GM19467 (cell line): ENCODE results near the gene LSM10.

Experiments
- ATAC-seq: cut with Tn5 transposase; IDR thresholded peaks from one replicate; pipeline ENCODE4 v1.9.1; 2021; ENCODE audit warnings: mild to moderate bottlenecking, moderate library complexity; ENCODE audit not compliant: unreplicated experiment

The LSM10 gene

DNA sequence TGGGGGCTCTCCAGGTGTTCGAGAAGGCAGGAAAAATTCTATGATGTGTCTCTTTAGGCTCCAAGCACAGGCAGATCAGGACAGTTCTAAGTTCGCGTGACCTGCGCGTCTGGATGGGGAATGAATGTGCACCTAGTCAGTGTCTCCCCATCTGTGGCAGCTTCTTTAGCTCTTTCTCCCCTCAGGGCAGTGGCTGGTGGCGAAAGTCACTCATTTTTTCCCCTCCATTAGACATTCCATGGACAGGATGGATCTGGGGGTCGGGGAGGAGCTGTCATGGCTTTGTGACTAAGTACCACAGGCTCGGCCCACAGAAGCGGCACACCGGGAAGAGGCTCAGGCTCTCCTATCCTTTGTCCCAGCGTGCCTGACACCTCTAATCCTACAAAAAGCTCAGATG is 43.2 kb downstream of the LSM10 start:
- no peak for ATAC-seq

DNA sequence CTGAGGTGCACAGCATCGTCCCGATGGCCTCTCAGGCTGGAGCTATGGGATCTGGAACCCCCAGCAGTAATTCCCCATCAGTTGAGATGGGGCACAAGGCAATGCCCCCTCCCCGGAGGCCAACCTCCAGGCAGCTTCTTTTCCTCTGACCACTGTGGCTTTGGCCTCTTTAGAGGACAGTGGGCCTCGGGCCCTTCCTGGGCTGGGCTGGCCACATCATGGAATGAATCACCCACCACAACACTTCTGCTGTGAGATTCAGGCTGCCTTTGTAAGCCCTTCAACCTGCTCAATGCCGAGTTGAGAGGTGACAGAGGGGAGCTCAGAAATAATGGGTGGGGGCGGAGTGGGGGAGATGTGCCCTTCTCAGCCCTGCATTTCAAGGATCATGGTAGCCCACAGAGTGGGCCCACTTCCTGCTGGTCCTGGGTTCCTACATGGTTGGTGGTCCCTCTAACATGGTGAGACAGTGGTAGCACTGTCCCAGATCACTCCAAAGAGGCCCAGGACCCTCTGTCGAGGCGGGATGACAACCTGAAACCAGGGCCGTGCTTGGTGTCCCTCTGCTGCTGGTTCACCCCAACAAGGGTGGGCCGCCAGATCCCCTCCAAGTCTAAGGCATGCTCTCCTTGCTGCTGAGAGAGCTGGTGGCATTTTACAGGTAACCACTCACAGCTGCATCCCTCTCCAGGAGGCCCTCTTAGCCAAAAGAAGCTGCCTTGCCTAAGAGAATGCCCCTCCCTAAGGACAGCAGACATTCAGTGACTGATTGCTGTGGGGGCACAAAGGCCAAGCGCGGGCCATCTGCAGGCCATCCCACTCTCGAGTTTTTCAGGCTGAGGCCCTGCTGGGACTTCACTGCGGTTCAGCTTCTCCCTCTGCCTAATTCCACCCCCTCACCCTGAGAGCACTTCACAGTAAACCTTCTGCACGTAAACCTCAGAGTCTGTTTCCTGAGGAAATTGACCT is 44.5 kb downstream of the LSM10 start:
- no peak for ATAC-seq

DNA sequence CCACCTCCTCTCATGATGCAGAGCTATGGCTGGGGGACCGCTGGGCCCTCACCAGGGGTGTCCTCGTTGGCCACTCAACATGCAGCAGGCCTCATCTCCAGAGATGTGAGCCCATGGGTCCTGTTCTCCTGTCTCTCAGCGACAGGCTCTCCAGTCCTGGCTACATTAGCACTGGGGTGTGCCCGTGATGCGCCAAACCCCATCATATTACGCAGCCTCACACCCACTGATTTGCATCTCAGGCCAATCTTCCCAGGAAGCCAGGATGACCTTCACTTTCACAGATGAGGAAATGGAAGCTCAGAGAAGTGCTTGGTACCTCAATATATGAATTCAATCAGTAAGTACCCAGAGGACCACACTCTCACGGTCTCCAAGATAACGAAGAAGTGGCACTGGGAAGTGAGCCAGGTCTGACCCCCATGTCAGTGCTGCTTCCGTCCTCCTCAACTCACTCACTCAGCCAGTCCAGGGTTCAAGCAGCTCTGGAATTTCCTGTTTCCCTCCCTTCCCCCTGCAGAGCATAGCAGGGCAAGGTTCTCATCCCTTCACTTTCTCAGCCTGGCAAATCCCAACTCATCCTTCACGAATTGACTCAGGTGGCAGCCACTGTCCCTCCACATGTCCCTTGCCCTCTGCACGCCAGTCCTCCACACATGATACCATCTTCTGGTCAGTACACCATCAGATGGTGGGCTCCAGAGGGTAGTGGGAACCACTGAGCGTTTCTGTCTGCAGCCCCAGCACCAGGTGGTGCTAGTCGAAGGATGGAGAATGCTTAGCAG is 45.4 kb downstream of the LSM10 start:
- ATAC-seq, result no peak

DNA sequence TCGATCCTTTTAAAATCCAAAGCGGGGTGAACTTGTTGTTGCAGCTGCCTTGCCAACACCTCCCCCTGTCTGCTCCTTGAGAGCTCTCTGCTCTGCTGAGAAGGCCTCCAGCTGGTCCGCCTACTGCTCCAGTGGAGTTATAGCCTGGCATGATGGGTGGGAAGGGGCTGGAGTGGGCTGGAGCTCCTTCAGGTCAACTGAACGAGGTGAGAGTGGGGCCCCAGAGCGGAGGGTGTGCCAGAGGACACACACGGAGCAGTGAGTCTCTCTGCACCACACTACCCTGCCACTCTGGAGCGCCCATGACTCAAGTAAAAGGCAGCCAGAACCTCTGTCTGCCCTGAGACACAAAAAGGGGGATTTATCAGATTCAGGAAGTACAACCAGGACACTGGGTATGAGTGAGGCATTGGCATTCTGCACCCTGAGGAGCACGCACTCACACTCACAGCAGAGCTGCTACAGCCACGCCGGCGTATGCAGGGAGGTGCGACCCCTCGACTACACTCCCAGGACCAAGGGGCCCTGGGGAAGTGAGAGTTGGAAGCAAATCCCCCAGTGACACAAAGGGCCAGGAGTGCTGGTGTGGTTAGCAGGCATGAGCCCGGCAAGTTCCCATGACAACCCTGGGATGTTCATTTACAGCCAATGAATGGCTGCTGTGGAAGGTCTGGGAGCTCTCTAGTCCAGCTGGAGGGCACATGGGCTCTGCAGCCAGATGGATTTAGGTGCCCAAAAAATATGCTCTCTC is 46.3 kb downstream of the LSM10 start:
- ATAC-seq, result no peak

DNA sequence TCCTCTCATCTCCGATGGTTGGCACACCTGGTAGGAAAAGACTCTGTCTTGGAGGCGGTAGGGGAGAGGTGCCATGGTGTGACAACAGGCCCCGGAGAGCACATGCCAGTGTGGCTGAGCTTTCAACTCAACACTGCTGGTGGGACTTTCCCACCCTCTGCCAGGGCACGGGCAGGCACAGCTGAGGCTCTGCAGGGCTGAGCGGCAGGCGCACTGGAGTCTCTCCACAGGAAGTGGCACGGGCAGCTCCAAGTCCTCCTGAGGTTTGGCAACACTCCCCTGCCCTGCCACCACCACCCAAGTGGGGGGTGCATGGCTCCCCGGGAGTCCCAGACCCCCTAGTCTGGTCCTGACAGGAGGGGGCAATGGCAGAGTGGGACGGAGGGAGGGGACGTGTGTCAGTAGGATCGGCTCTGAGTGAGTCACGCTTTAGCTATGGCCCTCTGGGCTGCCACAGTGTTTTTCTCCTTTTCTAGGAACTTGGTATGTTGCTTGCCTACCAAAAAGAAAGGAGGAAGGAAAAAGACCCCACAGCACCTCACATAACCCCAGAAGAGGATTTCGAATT is 47.0 kb downstream of the LSM10 start:
- ATAC-seq, result no peak

DNA sequence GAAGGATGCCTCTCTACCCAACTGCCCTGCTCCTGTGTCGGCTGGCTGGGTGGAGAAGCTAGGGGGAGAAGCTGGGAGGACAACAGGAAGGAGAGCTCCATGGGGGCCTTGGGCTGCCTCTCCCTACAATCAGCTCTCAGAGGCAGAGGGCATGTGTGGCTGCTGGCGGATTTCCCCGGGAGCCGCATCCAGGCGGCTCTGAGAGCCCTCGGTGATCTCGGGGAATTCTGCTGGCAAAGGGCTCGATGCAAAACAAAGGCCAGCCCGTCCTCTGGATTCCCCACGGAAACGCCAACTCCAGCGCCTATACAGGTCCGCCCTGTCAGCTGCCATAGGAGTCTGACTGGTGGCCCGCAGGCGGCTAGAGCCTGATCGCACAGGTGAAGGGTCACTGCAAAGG is 47.9 kb downstream of the LSM10 start:
- no peak for ATAC-seq

DNA sequence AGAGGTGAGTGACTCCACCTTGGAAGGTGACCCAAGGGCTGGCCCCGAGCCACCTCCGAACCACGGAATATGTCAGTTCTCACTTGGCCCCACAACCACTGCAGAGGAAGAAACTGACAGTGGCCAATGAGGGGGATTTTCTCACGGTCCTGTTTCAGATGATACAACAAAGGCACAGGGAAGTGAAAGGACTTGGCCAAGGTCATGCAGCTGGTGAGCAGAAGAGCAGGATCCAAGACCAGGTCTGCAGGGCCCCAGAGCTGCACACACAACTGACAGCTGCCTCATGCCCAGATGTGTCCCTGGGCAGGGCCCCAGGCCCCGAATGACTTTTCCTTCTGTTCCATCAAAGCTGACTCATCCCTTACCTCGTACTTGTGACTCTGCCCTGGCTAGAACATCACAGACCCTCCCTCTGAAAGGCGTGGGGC is 48.5 kb downstream of the LSM10 start:
- peak; percentile 62 for ATAC-seq

DNA sequence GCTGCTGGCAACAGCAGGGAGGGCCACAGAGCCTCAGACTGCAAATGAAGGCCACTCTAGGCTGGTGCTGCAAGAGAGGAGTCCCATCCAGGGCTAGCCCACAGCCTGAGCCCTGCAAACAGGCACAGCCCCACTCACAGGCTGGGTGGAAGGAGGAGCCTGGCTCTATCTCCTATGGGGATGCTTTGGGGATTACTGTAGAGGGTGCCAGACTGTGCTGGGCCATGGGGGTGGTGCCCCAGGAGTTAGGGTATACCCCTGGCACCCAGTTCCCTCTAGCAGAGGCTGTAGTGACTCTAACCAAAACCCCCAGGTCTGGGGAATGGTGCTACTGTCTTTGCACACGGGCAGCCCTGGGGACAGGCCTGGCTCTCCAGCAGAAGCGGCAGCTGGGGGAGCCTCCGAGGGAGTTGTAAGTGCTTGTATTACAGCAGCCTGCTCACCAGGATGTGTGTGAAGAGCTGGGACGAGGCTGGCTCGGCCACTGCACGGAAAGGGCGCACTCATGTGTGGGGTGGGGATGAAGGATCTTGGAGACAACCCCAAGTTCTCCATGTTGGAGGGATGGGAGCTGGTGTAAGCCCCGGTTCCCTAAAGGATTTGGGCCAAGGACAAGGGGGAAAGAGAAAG is 50.9 kb downstream of the LSM10 start:
- no peak for ATAC-seq

DNA sequence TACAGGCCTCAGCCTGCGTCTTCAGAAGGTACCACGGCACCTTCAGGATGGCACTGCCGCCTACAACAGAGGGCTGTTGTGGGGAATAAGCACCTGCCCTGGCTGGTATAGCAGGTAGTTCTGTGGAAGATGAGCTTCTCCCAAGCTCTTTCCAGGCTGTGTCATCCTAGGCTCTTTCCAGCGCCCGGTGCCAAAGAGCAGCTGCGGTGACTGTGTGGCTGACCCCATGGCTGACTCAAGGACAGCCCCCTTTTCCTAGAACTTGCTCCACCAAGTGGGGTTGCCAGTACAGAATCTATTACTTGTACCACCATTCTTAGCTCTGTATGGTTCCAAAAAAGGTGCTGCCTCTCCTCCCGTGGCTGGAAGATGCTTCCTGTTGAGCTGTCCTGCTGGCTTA is 52.4 kb downstream of the LSM10 start:
- ATAC-seq, result no peak

DNA sequence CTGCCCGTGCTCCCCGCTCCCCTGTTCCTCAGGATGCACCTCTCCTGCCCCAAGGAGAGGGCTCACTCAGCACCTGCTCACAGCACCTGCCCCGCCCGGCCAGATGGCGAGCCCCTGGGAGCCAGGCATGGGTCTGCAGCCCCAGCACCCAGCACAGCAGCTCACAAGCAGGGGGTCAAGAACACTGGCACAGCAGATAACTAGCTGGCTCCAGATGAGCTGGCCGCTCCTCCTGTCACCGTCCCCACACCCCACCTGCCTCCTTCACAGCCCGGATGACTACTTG is 53.4 kb downstream of the LSM10 start:
- ATAC-seq, result no peak

DNA sequence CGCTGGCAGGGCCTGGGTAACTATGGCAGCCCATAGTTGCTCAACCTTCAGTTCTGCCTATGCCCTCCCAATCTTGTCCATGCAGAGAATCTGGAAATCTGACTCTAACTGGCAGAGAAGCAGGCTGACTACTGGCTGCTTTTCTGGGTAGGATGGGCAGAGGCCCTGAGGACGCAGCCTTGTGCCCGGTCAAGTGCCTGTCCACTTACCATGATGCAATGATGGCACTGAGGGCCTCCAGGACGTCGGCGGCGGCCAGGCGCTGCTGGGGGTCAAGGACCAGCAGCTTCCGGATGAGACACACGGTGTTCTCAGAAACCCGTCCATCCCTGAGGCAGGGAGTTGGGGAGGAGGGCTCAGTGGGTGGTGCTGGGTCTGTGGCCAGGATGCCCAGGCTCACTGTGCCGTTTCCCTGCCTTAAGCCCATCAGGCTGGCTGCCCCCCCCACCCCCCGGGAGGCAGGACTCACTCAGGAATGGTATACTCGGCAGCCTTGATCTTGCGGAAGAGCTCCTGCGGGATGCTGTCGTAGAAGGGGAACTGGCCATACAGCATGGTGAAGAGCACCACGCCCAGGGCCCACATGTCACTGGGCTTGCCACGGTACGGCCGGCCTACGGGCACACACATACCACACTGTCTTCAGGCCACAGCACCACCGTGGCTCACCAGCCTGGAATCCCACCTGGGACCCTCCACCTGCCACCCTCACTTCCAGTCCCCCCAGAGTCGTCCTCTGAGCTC is 53.9 kb downstream of the LSM10 start:
- ATAC-seq, result no peak
